Mesodermal cell (in vitro differentiated cells): ENCODE results near the gene PPP3CA.
A peak's percentile ranks its signal among the peaks of the same experiment; 100 is the strongest.
"Not testable (repeated sequence)": the region's sequence is repeated elsewhere in the genome, so short reads cannot be mapped to it uniquely, and the experiment has no call there.

ENCODE experiments used
- H3K27ac ChIP-seq: 2 replicates; pipeline ENCODE4 v1.7.0; 2013; ENCODE audit warnings: mild to moderate bottlenecking, low read depth, low read length, moderate library complexity; ENCODE audit not compliant: severe bottlenecking
- H3K36me3 ChIP-seq: 2 replicates; pipeline ENCODE4 v1.7.1; 2013; ENCODE audit warnings: mild to moderate bottlenecking, low read length, moderate library complexity; ENCODE audit not compliant: control insufficient read depth, insufficient read depth
- H3K4me1 ChIP-seq: one replicate; pipeline ENCODE4 v1.7.1; 2013; ENCODE audit warnings: mild to moderate bottlenecking, low read length; ENCODE audit not compliant: insufficient read depth, control insufficient read depth, poor library complexity, severe bottlenecking
- H3K4me3 ChIP-seq: 2 replicates; pipeline ENCODE4 v1.7.0; 2013; ENCODE audit warnings: low read length, control low read depth, mild to moderate bottlenecking; ENCODE audit not compliant: insufficient read depth, poor library complexity, severe bottlenecking; ENCODE audit errors: extremely low read depth
- H3K9me3 ChIP-seq: 2 replicates; pipeline ENCODE4 v1.7.1; 2013; ENCODE audit warnings: mild to moderate bottlenecking, low read length, moderate library complexity; ENCODE audit not compliant: control insufficient read depth
- WGBS, 2 experiments: methylation state at CpG; one replicate each; pipeline ENCODE4 v1.1.5; 2013; ENCODE audit warnings: missing lambda C conversion rate in 2 of 2; ENCODE audit not compliant: insufficient coverage in 2 of 2; 5-methylcytosine and 5-hydroxymethylcytosine counted together

PPP3CA gene

DNA sequence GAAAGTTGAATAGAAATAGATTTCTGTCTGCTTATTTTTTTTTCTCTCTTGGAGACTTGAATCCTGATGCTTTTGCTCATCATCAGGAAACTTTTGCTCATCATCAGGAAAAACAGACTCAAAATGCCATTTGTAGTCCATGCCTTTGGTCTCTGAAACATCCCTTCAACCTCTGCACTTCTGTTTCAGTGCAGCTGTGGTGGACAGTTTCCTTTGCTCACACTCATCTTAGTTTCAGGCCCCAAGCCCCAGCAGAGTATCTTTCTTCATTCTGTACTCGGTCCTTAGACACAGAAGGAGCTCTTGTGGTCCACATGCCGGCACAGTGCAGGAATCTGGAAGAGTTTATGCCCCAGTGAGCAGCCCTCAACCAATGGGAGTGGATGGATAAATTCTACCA lies 337.9 kb downstream of the PPP3CA start:
- 94 to 100% methylated on average over 1 to 2 of the region's 2 CpGs for WGBS, 2 experiments
- H3K4me1 ChIP-seq: no peaks in the 10 kb centered on the region
- H3K27ac ChIP-seq: no peak overlapping the region
- no peaks in the 10 kb centered on the region for H3K9me3 ChIP-seq
- H3K36me3 ChIP-seq: no peaks in the 10 kb centered on the region
- no peak overlapping the region for H3K4me3 ChIP-seq

GRCh38 chr4:101008503-101008902 lies 338.8 kb downstream of the PPP3CA start:
- Histone ChIP-seq H3K27ac (no peak overlapping the region), H3K4me1 (no peaks in the 10 kb centered on the region), H3K36me3 (no peaks in the 10 kb centered on the region), H3K9me3 (no peaks in the 10 kb centered on the region), H3K4me3 (no peak overlapping the region)
- WGBS, 2 experiments: 83% methylated on average over 1 of the region's 3 CpGs; no CpG with 5 or more reads in 1 of the 2 experiments

DNA sequence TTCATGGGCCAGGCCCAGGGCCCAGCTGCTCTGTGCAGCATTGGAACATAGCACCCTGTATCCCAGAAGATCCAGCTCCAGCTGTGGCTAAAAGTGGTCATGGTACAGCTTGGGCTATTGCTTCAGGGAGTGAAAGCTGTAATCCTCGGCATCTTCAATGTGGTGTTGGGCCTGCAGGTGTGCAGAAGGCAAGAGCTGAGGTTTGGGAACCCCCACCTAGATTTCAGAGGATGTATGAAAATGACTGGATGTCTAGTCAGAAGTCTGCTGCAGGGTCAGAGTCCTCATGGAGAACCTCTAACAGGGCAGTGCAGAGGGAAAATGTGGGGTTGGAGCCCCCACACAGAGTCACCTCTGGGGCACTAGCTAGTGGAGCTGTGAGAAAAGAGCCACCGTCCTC lies 341.7 kb downstream of the PPP3CA start:
- Histone ChIP-seq H3K36me3 (no peaks in the 10 kb centered on the region), H3K4me1 (no peaks in the 10 kb centered on the region), H3K4me3 (no peak overlapping the region), H3K9me3 (no peaks in the 10 kb centered on the region), H3K27ac (no peak overlapping the region)
- 63 to 87% methylated on average over 1 to 2 of the region's 2 CpGs for WGBS, 2 experiments

- Histone ChIP-seq H3K36me3 (no peaks in the 10 kb centered on the region), H3K27ac (no peak overlapping the region), H3K4me3 (no peak overlapping the region), H3K9me3 (no peaks in the 10 kb centered on the region), H3K4me1 (no peaks in the 10 kb centered on the region)
- WGBS, 2 experiments: no CpG with 5 or more reads among the region's 1 CpG
Measured at GRCh38 chr4:101000496-101000895, 346.8 kb downstream of the PPP3CA start.

DNA sequence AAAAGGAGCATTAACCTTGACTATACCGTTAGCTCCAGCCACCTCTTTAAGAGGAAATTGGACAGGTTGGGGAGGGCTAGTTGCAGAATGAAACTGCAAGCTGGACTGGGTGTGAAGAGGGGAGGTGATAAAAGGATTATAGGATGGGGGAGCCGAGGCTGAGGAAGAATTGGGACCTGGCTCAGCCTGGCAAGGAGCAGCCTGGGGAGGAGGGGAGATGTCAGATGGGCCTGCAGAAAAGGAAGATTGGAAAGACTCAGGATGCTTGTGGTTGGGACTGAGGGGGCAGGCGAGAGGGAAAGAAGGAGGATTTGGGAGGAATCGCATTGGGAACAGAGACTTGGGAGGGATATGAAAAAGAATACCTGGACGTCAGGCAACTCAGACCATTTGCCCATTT lies 351.7 kb downstream of the PPP3CA start:
- Histone ChIP-seq H3K9me3 (no peaks in the 10 kb centered on the region), H3K27ac (no peak overlapping the region), H3K36me3 (no peaks in the 10 kb centered on the region), H3K4me3 (no peak overlapping the region), H3K4me1 (no peaks in the 10 kb centered on the region)
- 75 to 81% methylated on average over 3 to 5 of the region's 5 CpGs for WGBS, 2 experiments

GRCh38 chr4:100995002-100995401 lies 352.3 kb downstream of the PPP3CA start:
- H3K4me1 ChIP-seq, H3K9me3 ChIP-seq, H3K36me3 ChIP-seq, H3K27ac ChIP-seq, H3K4me3 ChIP-seq: not testable (repeated sequence)
- WGBS, 2 experiments: 92 to 98% methylated on average over 7 to 9 of the region's 10 CpGs

GRCh38 chr4:100991332-100992069 lies 355.8 kb downstream of the PPP3CA start:
- WGBS, 2 experiments: 60 to 100% methylated on average over 1 to 4 of the region's 6 CpGs
- not testable (repeated sequence) for H3K27ac ChIP-seq, H3K4me3 ChIP-seq, H3K4me1 ChIP-seq, H3K9me3 ChIP-seq, H3K36me3 ChIP-seq

DNA sequence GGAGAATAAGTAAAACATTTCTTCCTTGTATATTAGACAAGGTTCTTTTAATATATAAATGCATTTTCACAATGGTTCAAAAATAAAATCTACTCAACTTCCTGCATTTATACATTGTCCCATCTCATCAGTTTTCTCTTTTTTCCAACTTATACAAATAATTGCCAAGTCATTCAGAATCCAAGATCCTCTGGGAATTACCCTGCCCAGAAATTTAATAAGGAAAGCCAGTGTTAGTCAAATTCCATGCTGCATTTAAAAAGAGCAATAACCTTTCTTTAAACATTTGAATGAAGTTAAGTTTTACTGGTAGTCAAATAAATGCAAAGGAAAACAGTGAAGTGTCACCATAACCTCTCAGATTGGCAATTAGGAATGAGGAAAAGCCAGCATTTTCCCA lies 357.9 kb downstream of the PPP3CA start:
- Histone ChIP-seq H3K4me3 (no peak overlapping the region), H3K4me1 (no peaks in the 10 kb centered on the region), H3K27ac (no peak overlapping the region), H3K36me3 (no peaks in the 10 kb centered on the region), H3K9me3 (no peaks in the 10 kb centered on the region)

DNA sequence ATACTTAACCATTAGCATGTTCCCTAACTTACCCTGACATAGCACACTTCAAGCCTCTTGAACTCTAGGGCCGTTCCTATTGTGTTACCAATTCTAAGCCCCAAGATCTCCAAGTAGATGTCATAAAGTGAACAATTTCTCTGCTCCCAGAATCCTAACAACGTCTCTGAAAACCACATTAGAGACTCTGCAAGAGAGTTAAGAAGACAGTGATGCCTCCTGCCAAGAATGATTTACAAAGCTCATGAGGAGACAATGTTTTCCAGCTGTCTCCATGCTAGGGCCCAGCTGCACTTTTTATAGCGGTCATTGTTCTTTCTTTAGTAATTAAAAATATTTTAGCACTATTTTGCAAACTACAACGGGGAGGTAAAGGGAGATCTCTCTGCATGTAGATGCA lies 358.4 kb downstream of the PPP3CA start:
- Histone ChIP-seq H3K27ac (no peak overlapping the region), H3K36me3 (no peaks in the 10 kb centered on the region), H3K9me3 (no peaks in the 10 kb centered on the region), H3K4me1 (no peaks in the 10 kb centered on the region), H3K4me3 (no peak overlapping the region)
- 40 to 88% methylated on average over 1 of the region's 4 CpGs for WGBS, 2 experiments

DNA sequence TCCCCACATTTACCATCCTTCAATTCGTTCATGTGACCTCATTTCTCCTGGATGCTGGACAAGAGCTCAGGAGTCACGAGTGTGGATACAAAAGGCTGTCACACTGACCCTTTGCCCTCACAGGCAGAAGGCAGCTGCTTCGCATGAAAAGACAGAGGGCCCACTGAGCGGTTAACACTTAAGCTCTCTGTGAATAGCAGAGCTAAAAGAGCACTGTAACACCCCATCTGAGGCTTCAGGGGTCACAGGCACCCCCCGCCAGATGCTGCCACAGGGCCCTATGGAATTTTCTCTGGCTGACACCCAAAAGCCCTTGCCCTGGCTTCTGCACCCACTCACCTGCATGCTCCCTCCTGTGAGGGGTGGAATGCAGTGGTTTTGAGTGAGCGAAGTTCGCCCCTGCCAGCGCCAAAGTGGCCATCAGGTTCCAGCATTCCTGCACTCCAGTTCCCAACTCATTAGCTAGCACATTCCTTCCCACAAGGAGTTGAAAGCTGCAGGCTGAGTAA lies 360.9 kb downstream of the PPP3CA start:
- 55 to 68% methylated on average over 6 of the region's 8 CpGs for WGBS, 2 experiments
- Histone ChIP-seq H3K36me3 (no peaks in the 10 kb centered on the region), H3K27ac (peak overlapping the region; percentile 6), H3K4me1 (no peaks in the 10 kb centered on the region), H3K9me3 (no peaks in the 10 kb centered on the region), H3K4me3 (no peak overlapping the region)

GRCh38 chr4:100985576-100985975 lies 361.8 kb downstream of the PPP3CA start:
- Histone ChIP-seq H3K4me1 (no peaks in the 10 kb centered on the region), H3K9me3 (no peaks in the 10 kb centered on the region), H3K36me3 (no peaks in the 10 kb centered on the region), H3K4me3 (no peak overlapping the region), H3K27ac (no peak overlapping the region)
- 90 to 100% methylated on average over 2 of the region's 3 CpGs for WGBS, 2 experiments
